DND-41 (cell line): ENCODE measurements around the gene RELCH.

Experiments used
- EZH2 ChIP-seq: IDR thresholded peaks from 3 replicates; pipeline ENCODE4 v1.6.1; 2012; ENCODE audit warnings: borderline replicate concordance, low read depth, mild to moderate bottlenecking, moderate library complexity, low read length, inconsistent platforms; ENCODE audit not compliant: severe bottlenecking
- TF ChIP-seq, protein P1 (sequence below): IDR thresholded peaks from 2 replicates; pipeline ENCODE4 v1.5.1; 2012; ENCODE audit warnings: borderline replicate concordance, low read length, moderate library complexity, mild to moderate bottlenecking; ENCODE audit not compliant: poor library complexity, severe bottlenecking; ENCODE audit errors: extremely low read depth

- TF ChIP-seq, protein P1, sequence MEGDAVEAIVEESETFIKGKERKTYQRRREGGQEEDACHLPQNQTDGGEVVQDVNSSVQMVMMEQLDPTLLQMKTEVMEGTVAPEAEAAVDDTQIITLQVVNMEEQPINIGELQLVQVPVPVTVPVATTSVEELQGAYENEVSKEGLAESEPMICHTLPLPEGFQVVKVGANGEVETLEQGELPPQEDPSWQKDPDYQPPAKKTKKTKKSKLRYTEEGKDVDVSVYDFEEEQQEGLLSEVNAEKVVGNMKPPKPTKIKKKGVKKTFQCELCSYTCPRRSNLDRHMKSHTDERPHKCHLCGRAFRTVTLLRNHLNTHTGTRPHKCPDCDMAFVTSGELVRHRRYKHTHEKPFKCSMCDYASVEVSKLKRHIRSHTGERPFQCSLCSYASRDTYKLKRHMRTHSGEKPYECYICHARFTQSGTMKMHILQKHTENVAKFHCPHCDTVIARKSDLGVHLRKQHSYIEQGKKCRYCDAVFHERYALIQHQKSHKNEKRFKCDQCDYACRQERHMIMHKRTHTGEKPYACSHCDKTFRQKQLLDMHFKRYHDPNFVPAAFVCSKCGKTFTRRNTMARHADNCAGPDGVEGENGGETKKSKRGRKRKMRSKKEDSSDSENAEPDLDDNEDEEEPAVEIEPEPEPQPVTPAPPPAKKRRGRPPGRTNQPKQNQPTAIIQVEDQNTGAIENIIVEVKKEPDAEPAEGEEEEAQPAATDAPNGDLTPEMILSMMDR, result no peak
- TF ChIP-seq EZH2, result no peak
Measured at GRCh38 chr18:62151068-62151771, 35.8 kb upstream of the RELCH start.
